HEK293 (cell line): Measurements from ENCODE around the gene SLC5A10.

Experiments
- CTCF ChIA-PET: fragments of 350-600 bp; formaldehyde crosslinking; extraction: SDS; loops from one replicate; lab custom pipeline; 2021; ENCODE audit warnings: antibody characterized with exemption; lab: Yijun Ruan, JAX
- POLR2A ChIA-PET: fragments of 300-600 bp; formaldehyde crosslinking; extraction: SDS; loops from one replicate; lab custom pipeline; 2020; ENCODE audit warnings: antibody characterized with exemption, inconsistent platforms; lab: Yijun Ruan, JAX
- H3K27ac ChIP-seq: fragments of 200-500 bp; sonication (Bioruptor generic); 2 replicates; pipeline ENCODE4 v1.5.1; 2014; ENCODE audit warnings: low read depth, low read length, control low read depth, inconsistent platforms; ENCODE audit errors: extremely low read depth
- H3K36me3 ChIP-seq, 2 experiments: fragments of 200-500 bp in 1 of 2; sonication (Bioruptor generic) in 1 of 2; 1 replicate in 1 of 2; 2 replicates in 1 of 2; pipeline ENCODE4 v1.5.1; 2014 to 2017; ENCODE audit warnings: inconsistent platforms in 2 of 2, low read length in 2 of 2; ENCODE audit not compliant: control insufficient read depth in 2 of 2, insufficient read depth in 1 of 2
- H3K4me1 ChIP-seq: fragments of 200-500 bp; sonication (Bioruptor generic); 2 replicates; pipeline ENCODE4 v1.5.1; 2014; ENCODE audit warnings: mild to moderate bottlenecking, low read length, inconsistent platforms; ENCODE audit not compliant: control insufficient read depth, insufficient read depth
- H3K4me3 ChIP-seq: 2 replicates; pipeline ENCODE4 v1.5.1; 2011; ENCODE audit warnings: low read depth, mild to moderate bottlenecking, control low read depth, low read length, moderate library complexity
- H3K9me3 ChIP-seq: fragments of 200-500 bp; sonication (Bioruptor generic); 2 replicates; pipeline ENCODE4 v1.5.1; 2014; ENCODE audit warnings: low read depth, low read length, inconsistent platforms; ENCODE audit not compliant: control insufficient read depth, insufficient read depth
- KLF8 ChIP-seq: fragments of 450-650 bp; formaldehyde crosslinking; IDR thresholded peaks from 2 replicates; pipeline ENCODE4 v1.5.1; 2016; ENCODE audit warnings: missing biosample characterization, missing genetic modification characterization
- OSR2 ChIP-seq: fragments of 450-650 bp; formaldehyde crosslinking; IDR thresholded peaks from 2 replicates; pipeline ENCODE4 v1.5.1; 2016; ENCODE audit warnings: missing biosample characterization, missing genetic modification characterization
- PATZ1 ChIP-seq: fragments of 450-650 bp; formaldehyde crosslinking; IDR thresholded peaks from 2 replicates; pipeline ENCODE4 v1.5.1; 2016; ENCODE audit warnings: missing biosample characterization, missing genetic modification characterization
- SCRT1 ChIP-seq: fragments of 450-650 bp; formaldehyde crosslinking; IDR thresholded peaks from 2 replicates; pipeline ENCODE4 v1.5.1; 2016; ENCODE audit warnings: missing biosample characterization, missing genetic modification characterization, borderline replicate concordance
- YY1 ChIP-seq: fragments of 450-650 bp; formaldehyde crosslinking; IDR thresholded peaks from 2 replicates; pipeline ENCODE4 v1.5.1; 2018; ENCODE audit warnings: missing biosample characterization, missing genetic modification characterization
- ZBTB10 ChIP-seq: fragments of 450-650 bp; formaldehyde crosslinking; IDR thresholded peaks from 2 replicates; pipeline ENCODE4 v1.5.1; 2016; ENCODE audit warnings: missing biosample characterization, missing genetic modification characterization
- ZBTB11 ChIP-seq: fragments of 450-650 bp; formaldehyde crosslinking; conservative IDR thresholded peaks from 2 replicates; pipeline ENCODE4 v1.5.1; 2016; ENCODE audit warnings: low read depth, missing biosample characterization, missing genetic modification characterization
- ZBTB21 ChIP-seq: fragments of 450-650 bp; formaldehyde crosslinking; IDR thresholded peaks from 2 replicates; pipeline ENCODE4 v1.5.1; 2017; ENCODE audit warnings: missing biosample characterization, missing genetic modification characterization
- ZBTB26 ChIP-seq: fragments of 450-650 bp; formaldehyde crosslinking; optimal IDR thresholded peaks from 2 replicates; pipeline ENCODE3; 2016; ENCODE audit warnings: missing biosample characterization, mild to moderate bottlenecking, missing genetic modification characterization
- ZNF221 ChIP-seq: fragments of 450-650 bp; formaldehyde crosslinking; IDR thresholded peaks from 2 replicates; pipeline ENCODE4 v1.5.1; 2017; ENCODE audit warnings: missing biosample characterization, missing genetic modification characterization, borderline replicate concordance
- ZNF239 ChIP-seq: fragments of 450-650 bp; formaldehyde crosslinking; IDR thresholded peaks from 2 replicates; pipeline ENCODE4 v1.5.1; 2016; ENCODE audit warnings: missing biosample characterization, missing genetic modification characterization
- ZNF248 ChIP-seq: fragments of 450-650 bp; formaldehyde crosslinking; IDR thresholded peaks from 2 replicates; pipeline ENCODE4 v1.5.1; 2017; ENCODE audit warnings: missing biosample characterization, missing genetic modification characterization
- ZNF302 ChIP-seq: fragments of 450-650 bp; formaldehyde crosslinking; IDR thresholded peaks from 2 replicates; pipeline ENCODE4 v1.5.1; 2016; ENCODE audit warnings: missing biosample characterization, missing genetic modification characterization, low read depth
- ZNF416 ChIP-seq: fragments of 450-650 bp; formaldehyde crosslinking; IDR thresholded peaks from 2 replicates; pipeline ENCODE4 v1.5.1; 2016; ENCODE audit warnings: missing biosample characterization, missing genetic modification characterization
- ZNF621 ChIP-seq: fragments of 450-650 bp; formaldehyde crosslinking; IDR thresholded peaks from 2 replicates; pipeline ENCODE4 v1.5.1; 2017; ENCODE audit warnings: missing biosample characterization, missing genetic modification characterization
- ZNF670 ChIP-seq: fragments of 450-650 bp; formaldehyde crosslinking; IDR thresholded peaks from 2 replicates; pipeline ENCODE4 v1.5.1; 2016; ENCODE audit warnings: missing biosample characterization, missing genetic modification characterization, low read depth
- ZSCAN23 ChIP-seq: fragments of 450-650 bp; formaldehyde crosslinking; IDR thresholded peaks from 2 replicates; pipeline ENCODE4 v1.5.1; 2016; ENCODE audit warnings: missing biosample characterization, missing genetic modification characterization

Gene SLC5A10

GRCh38 chr17:19004421-19005136 lies 52.6 kb downstream of the SLC5A10 start, which contains the start of gene FAM83G (continued):
- TF ChIP-seq ZBTB10 (tag by site-specific recombination) (peak; percentile 63), PATZ1 (peak; percentile 56; the same call in 1 of the 2 replicates), ZNF248 (tag by site-specific recombination) (no peak), ZBTB11 (tag by site-specific recombination) (0 out of 2 replicates have a peak, but pooled peaks have one; percentile 23), KLF8 (tag by site-specific recombination) (peak; percentile 45), YY1 (no peak), ZNF670 (tag by site-specific recombination) (no peak)

- ChIA-PET CTCF (interaction anchor here (2.1 kb wide), 1 partner anchor 45 kb away, joined by 13 read pairs; no protein-coding TSS in a partner anchor), POLR2A (interaction anchor here (1.1 to 2.1 kb wide), 6 partner anchors 11 to 147 kb away, joined by 3 to 7 read pairs (median 5); partner anchors contain the start of gene PRPSAP2)
- peak overlapping the region; percentile 72; the same call in 1 of the 2 replicates for H3K27ac ChIP-seq
- TF ChIP-seq OSR2, result no peak
- no peak for TF ChIP-seq ZBTB21
- TF ChIP-seq ZNF302 (tag by site-specific recombination), result no peak
- TF ChIP-seq SCRT1 (tag by site-specific recombination), result no peak
- TF ChIP-seq ZBTB26 (tag by site-specific recombination), result no peak
- TF ChIP-seq ZNF221 (tag by site-specific recombination), result no peak
- no peak for TF ChIP-seq ZNF621 (tag by site-specific recombination)
- no peak for TF ChIP-seq ZNF416
- no peak for TF ChIP-seq ZNF239 (tag by site-specific recombination)
- TF ChIP-seq ZSCAN23 (tag by site-specific recombination), result no peak
- TF ChIP-seq, all 188 proteins: peak for 0
- Histone ChIP-seq H3K36me3 (peaks cover 0 to 28% of the 10 kb centered on the region in 2 experiments; a peak in 1 of 3 replicates), H3K9me3 (no peaks in the 10 kb centered on the region), H3K4me3 (no peak overlapping the region), H3K4me1 (peaks cover 7% of the 10 kb centered on the region)
Measured at GRCh38 chr17:19005137-19005773, 53.3 kb downstream of the SLC5A10 start.
